HepG2 (cell line): Measurements from ENCODE around the gene ALDH16A1. TPM values are rescaled to one million over a fixed set of nuclear protein-coding genes. Genes with fewer than 3 reads are reported as not detected.
A peak's percentile ranks its signal among the peaks of the same experiment; 100 is the strongest.

Experiments used
- BCL6 ChIP-seq: IDR thresholded peaks from 2 replicates; pipeline ENCODE4 v1.6.1; 2016; ENCODE audit warnings: missing genetic modification reagents, missing compliant biosample characterization
- FOXO1 ChIP-seq: sonication (generic); formaldehyde crosslinking; IDR thresholded peaks from 2 replicates; pipeline ENCODE4 v1.4.0; 2020; ENCODE audit warnings: missing genetic modification reagents
- HNRNPUL1 ChIP-seq: fragments of 200-400 bp; formaldehyde crosslinking; IDR thresholded peaks from 2 replicates; pipeline ENCODE4 v1.6.1; 2017; ENCODE audit warnings: low read depth, mild to moderate bottlenecking, low read length, moderate library complexity
- HOXA3 ChIP-seq: sonication (generic); formaldehyde crosslinking; IDR thresholded peaks from 2 replicates; pipeline ENCODE4 v1.5.0; 2020; ENCODE audit warnings: missing genetic modification reagents
- KDM2A ChIP-seq: sonication (generic); formaldehyde crosslinking; IDR thresholded peaks from 2 replicates; pipeline ENCODE4 v1.4.0; 2020; ENCODE audit warnings: low read depth, missing genetic modification reagents, borderline replicate concordance
- NFE2 ChIP-seq: sonication (generic); formaldehyde crosslinking; IDR thresholded peaks from 2 replicates; pipeline ENCODE4 v1.4.0; 2020; ENCODE audit warnings: missing genetic modification reagents
- POLR2A ChIP-seq, 2 experiments: IDR thresholded peaks; 2 replicates each; pipeline ENCODE4 v1.6.1; 2011; ENCODE audit warnings: low read depth in 2 of 2, low read length in 2 of 2, mild to moderate bottlenecking in 1 of 2, moderate library complexity in 1 of 2; ENCODE audit not compliant: insufficient read depth in 1 of 2
- SKI ChIP-seq: fragments of 450-650 bp; IDR thresholded peaks from one replicate; pipeline ENCODE4 v1.6.1; 2018; ENCODE audit warnings: mild to moderate bottlenecking; ENCODE audit not compliant: partially characterized antibody
- SP140L ChIP-seq: sonication (generic); formaldehyde crosslinking; IDR thresholded peaks from 2 replicates; pipeline ENCODE4 v1.4.0; 2020; ENCODE audit warnings: missing genetic modification reagents, borderline replicate concordance
- TFDP2 ChIP-seq: sonication (generic); formaldehyde crosslinking; IDR thresholded peaks from 2 replicates; pipeline ENCODE4 v1.4.0; 2020; ENCODE audit warnings: missing genetic modification reagents
- TOE1 ChIP-seq: sonication (generic); formaldehyde crosslinking; IDR thresholded peaks from 2 replicates; pipeline ENCODE4 v1.4.0; 2020; ENCODE audit warnings: mild to moderate bottlenecking, missing genetic modification reagents
- ZBTB25 ChIP-seq: IDR thresholded peaks from 2 replicates; pipeline ENCODE4 v1.6.1; 2018; ENCODE audit warnings: missing genetic modification reagents
- ZBTB37 ChIP-seq: sonication (generic); formaldehyde crosslinking; IDR thresholded peaks from 2 replicates; pipeline ENCODE4 v1.4.0; 2020; ENCODE audit warnings: mild to moderate bottlenecking, missing genetic modification reagents
- ZFP90 ChIP-seq: sonication (generic); formaldehyde crosslinking; IDR thresholded peaks from 2 replicates; pipeline ENCODE4 v1.8.0; 2022; ENCODE audit warnings: missing genetic modification reagents, mild to moderate bottlenecking, inconsistent platforms, borderline replicate concordance
- ZNF264 ChIP-seq: sonication (generic); formaldehyde crosslinking; IDR thresholded peaks from 2 replicates; pipeline ENCODE4 v1.4.0; 2020; ENCODE audit warnings: missing genetic modification reagents
- ZNF317 ChIP-seq: sonication (generic); formaldehyde crosslinking; IDR thresholded peaks from 2 replicates; pipeline ENCODE4 v1.5.0; 2020; ENCODE audit warnings: mild to moderate bottlenecking, missing genetic modification reagents
- ZNF329 ChIP-seq: sonication (generic); formaldehyde crosslinking; IDR thresholded peaks from 2 replicates; pipeline ENCODE4 v1.9.0; 2021; ENCODE audit warnings: low read depth, mild to moderate bottlenecking, missing genetic modification reagents
- ZNF337 ChIP-seq: sonication (generic); formaldehyde crosslinking; IDR thresholded peaks from 2 replicates; pipeline ENCODE4 v1.5.1; 2020; ENCODE audit warnings: missing genetic modification reagents, low read depth, mild to moderate bottlenecking, borderline replicate concordance
- ZNF33A ChIP-seq: sonication (generic); formaldehyde crosslinking; IDR thresholded peaks from 2 replicates; pipeline ENCODE4 v1.5.1; 2020; ENCODE audit warnings: missing genetic modification reagents, mild to moderate bottlenecking, moderate library complexity, borderline replicate concordance
- ZNF430 ChIP-seq: sonication (generic); formaldehyde crosslinking; IDR thresholded peaks from 2 replicates; pipeline ENCODE4 v1.9.0; 2021; ENCODE audit warnings: mild to moderate bottlenecking, missing genetic modification reagents
- ZNF615 ChIP-seq: sonication (generic); formaldehyde crosslinking; IDR thresholded peaks from 2 replicates; pipeline ENCODE4 v1.5.0; 2020; ENCODE audit warnings: mild to moderate bottlenecking, missing genetic modification reagents, borderline replicate concordance
- ZNF672 ChIP-seq: sonication (generic); formaldehyde crosslinking; IDR thresholded peaks from 2 replicates; pipeline ENCODE4 v1.8.1; 2022; ENCODE audit warnings: missing genetic modification reagents
- ZNF788 ChIP-seq: sonication (generic); formaldehyde crosslinking; IDR thresholded peaks from 2 replicates; pipeline ENCODE4 v1.5.0; 2020; ENCODE audit warnings: mild to moderate bottlenecking, missing genetic modification reagents, borderline replicate concordance
- polyA plus RNA-seq, 8 experiments: library from polyadenylated mRNA; depleted of rRNA in 3 of 8; stranded (reverse) in 7 of 8; unstranded in 1 of 8; fragments of >200 nt; fragmentation: Illumina TruSeq in 4 of 8; extraction: Trizol in 4 of 8; gene quantifications; 2 replicates each; pipeline versions ENCODE4 v1.2.1 to v1.2.3, GENCODE V29; 2011 to 2016; ENCODE audit warnings: low read depth in 4 of 8, missing spikeins in 1 of 8, mixed read lengths in 1 of 8; ENCODE audit not compliant: insufficient read depth in 1 of 8
- total RNA-seq, 5 experiments: library from RNA; depleted of rRNA; stranded (reverse); fragments of >200 nt; fragmentation: Illumina TruSeq; extraction: Trizol; gene quantifications; 2 replicates each; pipeline ENCODE4 v1.2.3, GENCODE V29; 2016; ENCODE audit warnings: low read depth in 1 of 5
- TF ChIP-seq, protein P1 (sequence below): sonication (generic); formaldehyde crosslinking; IDR thresholded peaks from 2 replicates; pipeline ENCODE4 v1.8.0; 2022; ENCODE audit warnings: missing genetic modification reagents, mild to moderate bottlenecking, borderline replicate concordance
- TF ChIP-seq, protein P2 (sequence below): sonication (generic); formaldehyde crosslinking; conservative IDR thresholded peaks from 2 replicates; pipeline ENCODE4 v1.4.0; 2020; ENCODE audit warnings: missing genetic modification reagents

Gene ALDH16A1
- total and polyA plus RNA-seq, 2 of the 13 experiments (the other 11 are each of a cell fraction or from before 2014, with no cell fraction given): 8.4 to 34.9 TPM

GRCh38 chr19:49492573-49493405, 39.8 kb downstream of the ALDH16A1 start (continued):
- TF ChIP-seq ZBTB25 (CRISPR knock-in tag) (no peak), HOXA3 (CRISPR knock-in tag) (no peak), HNRNPUL1 (no peak), ZNF337 (CRISPR knock-in tag) (no peak), SP140L (CRISPR knock-in tag) (no peak), ZBTB37 (CRISPR knock-in tag) (no peak), FOXO1 (CRISPR knock-in tag) (no peak), ZNF317 (CRISPR knock-in tag) (no peak), ZNF264 (CRISPR knock-in tag) (no peak), ZNF615 (CRISPR knock-in tag) (0 out of 2 replicates have a peak, but pooled peaks have one; percentile 41), ZNF329 (CRISPR knock-in tag) (no peak), TFDP2 (CRISPR knock-in tag) (no peak), ZNF430 (CRISPR knock-in tag) (no peak), KDM2A (peak; percentile 53; the same call in 1 of the 2 replicates), TOE1 (no peak), ZNF672 (CRISPR knock-in tag) (no peak), NFE2 (CRISPR knock-in tag) (no peak), BCL6 (0 out of 2 replicates have a peak, but pooled peaks have one; percentile 10), POLR2A (IDR thresholded peaks at IDR 0.05; ENCODE audit: insufficient read depth in 1 of 2, low read depth in 2 of 2, low read length in 2 of 2) (peak; percentile 76 to 91), ZNF33A (CRISPR knock-in tag) (no peak), ZNF788 (no peak; the same call in 1 of the 2 replicates), SKI (no peak), ZFP90 (CRISPR knock-in tag) (no peak)
- TF ChIP-seq, protein P1, sequence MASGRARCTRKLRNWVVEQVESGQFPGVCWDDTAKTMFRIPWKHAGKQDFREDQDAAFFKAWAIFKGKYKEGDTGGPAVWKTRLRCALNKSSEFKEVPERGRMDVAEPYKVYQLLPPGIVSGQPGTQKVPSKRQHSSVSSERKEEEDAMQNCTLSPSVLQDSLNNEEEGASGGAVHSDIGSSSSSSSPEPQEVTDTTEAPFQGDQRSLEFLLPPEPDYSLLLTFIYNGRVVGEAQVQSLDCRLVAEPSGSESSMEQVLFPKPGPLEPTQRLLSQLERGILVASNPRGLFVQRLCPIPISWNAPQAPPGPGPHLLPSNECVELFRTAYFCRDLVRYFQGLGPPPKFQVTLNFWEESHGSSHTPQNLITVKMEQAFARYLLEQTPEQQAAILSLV (CRISPR knock-in tag): no peak
- TF ChIP-seq, protein P2, sequence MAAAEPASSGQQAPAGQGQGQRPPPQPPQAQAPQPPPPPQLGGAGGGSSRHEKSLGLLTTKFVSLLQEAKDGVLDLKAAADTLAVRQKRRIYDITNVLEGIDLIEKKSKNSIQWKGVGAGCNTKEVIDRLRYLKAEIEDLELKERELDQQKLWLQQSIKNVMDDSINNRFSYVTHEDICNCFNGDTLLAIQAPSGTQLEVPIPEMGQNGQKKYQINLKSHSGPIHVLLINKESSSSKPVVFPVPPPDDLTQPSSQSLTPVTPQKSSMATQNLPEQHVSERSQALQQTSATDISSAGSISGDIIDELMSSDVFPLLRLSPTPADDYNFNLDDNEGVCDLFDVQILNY (CRISPR knock-in tag): no peak
